DND-41 (cell line): Measurements from ENCODE around the gene PRND.
A peak's percentile ranks its signal among the peaks of the same experiment; 100 is the strongest.

ENCODE experiments used
- ATAC-seq: fragments of 200-7000 bp; cut with Tn5 transposase; 3 replicates; pipeline ENCODE4 v1.9.1; 2021; ENCODE audit warnings: low read depth; ENCODE audit not compliant: insufficient read depth
- DNase-seq: peaks from one replicate; pipeline ENCODE4 v3.0.0-alpha.2; 2020
- H2AFZ ChIP-seq: 2 replicates; pipeline ENCODE4 v1.6.0; 2012; ENCODE audit warnings: low read depth, low read length
- H3K27ac ChIP-seq: 2 replicates; pipeline ENCODE4 v1.5.1; 2012; ENCODE audit warnings: low read length, inconsistent platforms
- H3K27me3 ChIP-seq: fragments of 200-600 bp; sonication (generic); 2 replicates; pipeline ENCODE4 v1.6.0; 2012; ENCODE audit warnings: low read length, mild to moderate bottlenecking, inconsistent platforms; ENCODE audit not compliant: insufficient read depth, poor library complexity
- H3K36me3 ChIP-seq: 2 replicates; pipeline ENCODE4 v1.5.1; 2012; ENCODE audit warnings: low read length, inconsistent platforms; ENCODE audit not compliant: insufficient read depth
- H3K4me1 ChIP-seq: 2 replicates; pipeline ENCODE4 v1.5.1; 2012; ENCODE audit warnings: mild to moderate bottlenecking, low read length; ENCODE audit not compliant: insufficient read depth
- H3K4me2 ChIP-seq: 2 replicates; pipeline ENCODE4 v1.6.0; 2012; ENCODE audit warnings: mild to moderate bottlenecking, moderate library complexity, low read length, inconsistent platforms; ENCODE audit not compliant: insufficient read depth
- H3K4me3 ChIP-seq, 2 experiments: fragments of 200-600 bp in 1 of 2; shearing (Covaris generic) in 1 of 2; 2 replicates each; pipeline ENCODE4 v1.5.1; 2012 to 2016; ENCODE audit warnings: inconsistent platforms in 2 of 2, low read length in 2 of 2, mild to moderate bottlenecking in 2 of 2, low read depth in 1 of 2, moderate library complexity in 1 of 2
- H3K79me2 ChIP-seq: 2 replicates; pipeline ENCODE4 v1.6.0; 2012; ENCODE audit warnings: low read length, inconsistent platforms; ENCODE audit not compliant: insufficient read depth
- H3K9ac ChIP-seq: 2 replicates; pipeline ENCODE4 v1.6.0; 2012; ENCODE audit warnings: low read depth, mild to moderate bottlenecking, inconsistent platforms, low read length, moderate library complexity
- H3K9me3 ChIP-seq: 2 replicates; pipeline ENCODE4 v1.5.1; 2012; ENCODE audit warnings: low read length, moderate library complexity, mild to moderate bottlenecking, inconsistent platforms; ENCODE audit not compliant: insufficient read depth, severe bottlenecking
- H4K20me1 ChIP-seq: 2 replicates; pipeline ENCODE4 v1.6.0; 2012; ENCODE audit warnings: low read length; ENCODE audit not compliant: insufficient read depth
- EZH2 ChIP-seq: IDR thresholded peaks from 3 replicates; pipeline ENCODE4 v1.6.1; 2012; ENCODE audit warnings: borderline replicate concordance, low read depth, mild to moderate bottlenecking, moderate library complexity, low read length, inconsistent platforms; ENCODE audit not compliant: severe bottlenecking
- TF ChIP-seq, protein P1 (sequence below): IDR thresholded peaks from 2 replicates; pipeline ENCODE4 v1.5.1; 2012; ENCODE audit warnings: borderline replicate concordance, low read length, moderate library complexity, mild to moderate bottlenecking; ENCODE audit not compliant: poor library complexity, severe bottlenecking; ENCODE audit errors: extremely low read depth

Gene PRND

DNA sequence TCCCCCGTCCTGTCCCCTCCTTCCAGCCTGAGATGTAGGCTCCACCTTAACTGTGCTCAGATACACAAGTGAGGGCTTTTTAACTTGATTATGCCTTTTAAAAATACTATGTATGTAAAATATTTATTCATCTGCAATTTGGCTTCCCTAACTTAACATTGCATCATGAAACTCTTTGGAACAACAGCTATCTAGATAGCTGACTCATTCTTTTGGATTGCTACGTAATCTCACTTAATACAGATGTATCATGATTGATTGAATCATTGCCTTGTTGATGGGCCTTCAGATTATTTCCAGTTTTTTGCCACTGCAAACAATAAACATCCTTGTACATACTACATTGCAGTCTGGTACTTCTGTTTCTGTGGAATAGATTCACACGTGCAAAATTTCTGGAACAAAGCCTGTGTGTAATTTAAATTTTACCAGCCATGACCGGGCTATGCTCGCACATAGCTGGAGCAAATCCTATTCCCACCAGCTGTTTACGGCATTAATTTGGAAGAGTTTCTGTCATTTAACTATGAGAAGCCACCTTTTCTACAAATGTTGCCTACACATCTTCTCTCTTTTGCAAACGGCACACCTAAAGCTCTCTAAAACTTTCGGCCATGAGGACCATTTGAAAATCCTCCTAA is 6.5 kb downstream of the PRND start:
- no peak overlapping the region for H3K27ac ChIP-seq
- H3K36me3 ChIP-seq, result no peaks in the 10 kb centered on the region
- no peaks in the 10 kb centered on the region for H3K4me1 ChIP-seq
- no peak for DNase-seq
- TF ChIP-seq EZH2, result no peak
- TF ChIP-seq, protein P1, sequence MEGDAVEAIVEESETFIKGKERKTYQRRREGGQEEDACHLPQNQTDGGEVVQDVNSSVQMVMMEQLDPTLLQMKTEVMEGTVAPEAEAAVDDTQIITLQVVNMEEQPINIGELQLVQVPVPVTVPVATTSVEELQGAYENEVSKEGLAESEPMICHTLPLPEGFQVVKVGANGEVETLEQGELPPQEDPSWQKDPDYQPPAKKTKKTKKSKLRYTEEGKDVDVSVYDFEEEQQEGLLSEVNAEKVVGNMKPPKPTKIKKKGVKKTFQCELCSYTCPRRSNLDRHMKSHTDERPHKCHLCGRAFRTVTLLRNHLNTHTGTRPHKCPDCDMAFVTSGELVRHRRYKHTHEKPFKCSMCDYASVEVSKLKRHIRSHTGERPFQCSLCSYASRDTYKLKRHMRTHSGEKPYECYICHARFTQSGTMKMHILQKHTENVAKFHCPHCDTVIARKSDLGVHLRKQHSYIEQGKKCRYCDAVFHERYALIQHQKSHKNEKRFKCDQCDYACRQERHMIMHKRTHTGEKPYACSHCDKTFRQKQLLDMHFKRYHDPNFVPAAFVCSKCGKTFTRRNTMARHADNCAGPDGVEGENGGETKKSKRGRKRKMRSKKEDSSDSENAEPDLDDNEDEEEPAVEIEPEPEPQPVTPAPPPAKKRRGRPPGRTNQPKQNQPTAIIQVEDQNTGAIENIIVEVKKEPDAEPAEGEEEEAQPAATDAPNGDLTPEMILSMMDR, result no peak
- ATAC-seq, result no peak
- H2AFZ ChIP-seq, result no peak overlapping the region
- no peaks in the 10 kb centered on the region for H3K9me3 ChIP-seq
- H3K4me2 ChIP-seq, result no peak overlapping the region
- peaks cover 14% of the 10 kb centered on the region for H3K27me3 ChIP-seq
- no peak overlapping the region for H3K9ac ChIP-seq
- no peaks in the 10 kb centered on the region for H3K79me2 ChIP-seq
- H4K20me1 ChIP-seq, result no peaks in the 10 kb centered on the region; the same call in 1 of the 2 replicates
- no peak overlapping the region for H3K4me3 ChIP-seq

DNA sequence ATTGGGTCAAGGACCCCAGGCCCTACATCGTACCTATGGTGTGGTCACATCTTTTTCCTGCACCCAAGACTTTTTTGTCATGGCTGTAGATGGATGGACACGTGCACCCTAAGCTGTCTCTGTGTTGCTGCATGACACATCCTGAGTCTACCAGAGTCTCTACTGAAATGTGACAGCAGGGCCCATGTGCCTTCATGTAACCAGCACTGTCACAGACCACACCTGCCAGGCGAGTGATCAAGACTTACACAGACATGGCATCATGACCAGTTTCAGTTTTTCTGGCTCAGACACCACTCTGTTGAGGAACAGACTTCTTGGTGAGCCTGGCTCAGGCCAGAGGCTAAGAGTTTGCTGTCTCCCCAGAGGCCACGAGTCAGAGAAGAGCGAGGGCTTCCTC is 7.6 kb downstream of the PRND start:
- no peak for TF ChIP-seq EZH2
- TF ChIP-seq, protein P1, result no peak
- no peak for ATAC-seq
- Histone ChIP-seq H4K20me1 (no peaks in the 10 kb centered on the region; the same call in 1 of the 2 replicates), H3K79me2 (no peaks in the 10 kb centered on the region), H3K9ac (no peak overlapping the region), H3K27me3 (peaks cover 17% of the 10 kb centered on the region), H3K9me3 (no peaks in the 10 kb centered on the region), H3K36me3 (no peaks in the 10 kb centered on the region), H3K4me3 (no peak overlapping the region), H3K27ac (no peak overlapping the region), H3K4me1 (no peaks in the 10 kb centered on the region), H3K4me2 (no peak overlapping the region), H2AFZ (no peak overlapping the region)
- DNase-seq, result no peak

DNA sequence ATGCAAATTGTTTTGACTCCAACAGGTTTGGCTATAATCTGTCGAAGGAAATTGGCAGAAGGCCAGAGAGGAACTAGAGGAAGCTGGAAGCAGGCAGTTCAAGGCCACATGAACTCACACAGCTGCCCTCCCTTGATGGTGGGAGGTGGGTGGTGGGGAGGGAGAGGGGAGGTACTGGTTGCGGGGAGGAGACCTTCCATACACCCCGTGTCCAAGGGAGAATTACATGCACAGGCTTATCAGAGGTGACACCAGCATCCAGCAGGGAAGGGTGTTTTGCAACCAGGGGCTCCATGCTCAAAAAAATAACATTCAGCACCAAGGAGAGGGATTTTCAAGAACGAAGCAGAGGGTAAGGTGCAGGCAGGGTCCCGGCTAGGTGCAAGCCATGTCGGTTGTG is 9.1 kb downstream of the PRND start:
- Histone ChIP-seq H3K4me1 (no peaks in the 10 kb centered on the region), H2AFZ (no peak overlapping the region), H3K27ac (no peak overlapping the region), H3K27me3 (peaks cover 13% of the 10 kb centered on the region), H3K36me3 (no peaks in the 10 kb centered on the region), H4K20me1 (no peaks in the 10 kb centered on the region; the same call in 1 of the 2 replicates), H3K9ac (no peak overlapping the region), H3K79me2 (no peaks in the 10 kb centered on the region), H3K4me3 (no peak overlapping the region), H3K4me2 (no peak overlapping the region), H3K9me3 (no peaks in the 10 kb centered on the region)
- peak; percentile 15 for DNase-seq
- no peak for TF ChIP-seq EZH2
- TF ChIP-seq, protein P1, result no peak
- ATAC-seq, result peak; percentile 61; the same call in 1 of the 3 replicates

DNA sequence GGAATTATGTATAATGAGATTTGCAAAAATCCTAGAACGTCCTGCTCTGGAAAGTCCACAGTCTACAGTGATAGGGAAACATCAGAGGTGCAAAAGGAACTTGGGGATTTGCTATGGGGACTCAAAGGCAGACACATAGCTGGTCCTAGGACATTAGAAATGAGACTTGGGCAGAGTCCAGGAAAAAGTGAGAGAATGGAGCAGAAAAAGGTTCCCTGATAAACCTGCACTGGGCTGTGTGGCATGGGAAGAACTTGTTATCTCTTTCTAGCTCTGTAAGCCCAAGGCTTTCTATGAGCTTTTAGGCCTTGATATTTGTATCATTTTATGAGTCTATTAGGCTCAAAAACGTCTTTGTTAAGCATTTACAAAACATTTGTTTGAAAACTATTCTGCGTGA is 15.2 kb downstream of the PRND start:
- Histone ChIP-seq H3K4me1 (no peaks in the 10 kb centered on the region), H3K9ac (no peak overlapping the region), H3K4me2 (no peak overlapping the region), H4K20me1 (no peaks in the 10 kb centered on the region), H3K36me3 (no peaks in the 10 kb centered on the region), H3K27ac (no peak overlapping the region), H3K79me2 (no peaks in the 10 kb centered on the region), H3K9me3 (no peaks in the 10 kb centered on the region), H3K4me3 (no peak overlapping the region), H3K27me3 (peaks cover 11% of the 10 kb centered on the region), H2AFZ (no peak overlapping the region)
- TF ChIP-seq, protein P1, result no peak
- TF ChIP-seq EZH2, result no peak
- DNase-seq, result no peak
- ATAC-seq, result no peak
